GM21717 (cell line): ENCODE measurements around the gene MMP23B.

Source experiments
- ATAC-seq: cut with Tn5 transposase; IDR thresholded peaks from one replicate; pipeline ENCODE4 v1.9.1; 2021; ENCODE audit warnings: mild to moderate bottlenecking, moderate library complexity; ENCODE audit not compliant: unreplicated experiment

The MMP23B gene

DNA sequence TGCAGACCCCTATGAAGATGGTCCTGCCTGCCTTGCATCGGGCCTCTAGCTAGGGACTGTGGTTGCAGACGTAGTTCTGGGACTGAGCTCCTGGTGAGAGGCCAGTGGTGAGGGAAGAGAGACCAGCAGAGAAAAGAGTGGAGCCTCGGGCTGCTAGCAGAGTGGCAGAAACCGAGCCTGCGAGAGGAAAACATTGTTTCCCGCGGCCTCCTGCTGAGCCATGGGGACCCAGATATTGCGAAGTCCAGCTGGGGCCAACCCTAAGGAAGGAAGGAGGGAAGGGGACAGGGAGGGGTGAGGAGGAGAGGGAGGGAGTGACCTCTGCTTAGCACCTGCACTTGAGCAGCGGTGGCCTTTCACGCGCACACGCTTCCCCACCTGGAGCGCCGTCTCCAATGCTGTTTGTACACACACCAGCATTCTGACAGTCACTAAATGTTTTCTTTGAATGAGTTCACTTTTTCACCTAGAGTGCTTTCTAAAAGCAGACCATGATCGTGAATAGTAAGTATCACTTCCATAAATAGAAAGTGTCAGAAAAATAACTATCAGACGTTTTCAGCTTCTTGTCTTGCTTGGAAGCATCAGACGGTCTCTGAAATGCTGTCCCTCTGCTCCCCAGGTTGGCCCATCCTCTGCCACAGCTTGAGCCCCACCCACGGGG lies 29.5 kb upstream of the MMP23B start:
- no peak for ATAC-seq

DNA sequence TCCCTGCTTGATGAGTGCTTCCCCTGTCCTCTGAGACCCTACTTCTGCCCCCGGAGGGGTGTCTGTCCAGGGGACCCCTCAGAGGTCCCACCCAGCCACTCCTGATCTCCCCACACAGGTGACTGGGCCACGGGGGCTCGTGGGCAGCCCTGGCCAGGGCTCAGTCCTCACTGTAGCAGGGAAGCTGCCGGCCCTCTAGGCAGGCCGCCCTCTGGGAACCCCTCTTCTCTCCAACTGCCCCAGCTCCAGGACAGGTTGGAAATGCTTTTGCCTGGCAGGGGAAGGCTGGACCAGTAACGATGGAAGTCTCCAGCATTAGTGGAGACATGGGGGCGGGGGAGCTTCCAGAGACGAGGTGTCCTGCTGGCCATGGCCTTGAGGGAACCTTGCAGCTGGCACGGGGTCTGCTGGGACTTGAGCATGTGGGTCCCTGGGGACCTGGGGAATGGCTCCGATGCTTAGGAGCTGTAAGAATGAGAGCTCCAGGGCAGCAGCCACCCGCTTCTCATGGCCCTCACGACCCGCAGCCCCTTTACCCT lies 28.9 kb upstream of the MMP23B start:
- ATAC-seq: no peak

DNA sequence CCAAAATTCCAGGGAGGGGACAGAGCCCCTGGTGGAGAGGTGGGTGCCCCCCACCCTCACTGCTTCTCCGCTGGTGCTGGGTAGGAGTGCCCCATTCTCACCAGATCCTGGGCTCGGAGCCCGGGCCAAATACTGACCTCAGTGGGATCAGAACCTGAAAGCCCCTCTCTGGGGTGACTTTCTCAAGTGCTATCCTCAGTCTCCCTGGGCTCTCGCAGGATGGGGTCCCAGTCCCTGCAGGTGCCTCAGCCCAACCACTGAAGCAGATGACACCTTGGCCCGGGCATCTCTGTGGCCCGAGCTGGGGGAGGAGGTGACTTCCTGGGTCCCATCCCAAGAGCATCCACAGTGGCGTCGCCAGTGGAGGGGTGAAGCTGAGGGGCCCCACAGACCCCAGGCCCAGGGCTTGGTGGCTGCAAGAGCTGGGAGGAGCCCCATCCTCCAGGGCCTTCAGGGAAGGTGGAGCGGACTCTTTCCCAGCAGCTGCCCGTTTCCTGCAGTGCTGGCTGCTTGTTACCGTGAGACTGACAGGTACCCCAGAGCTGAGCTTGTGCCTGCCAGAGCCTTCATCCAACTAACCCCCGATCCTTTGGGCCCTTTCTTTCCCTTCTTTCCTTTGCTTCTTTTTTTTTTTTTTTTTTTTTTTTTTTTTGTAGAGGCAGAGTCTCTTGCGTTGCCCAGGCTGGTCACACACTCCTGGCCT lies 28.2 kb upstream of the MMP23B start:
- ATAC-seq: no peak

DNA sequence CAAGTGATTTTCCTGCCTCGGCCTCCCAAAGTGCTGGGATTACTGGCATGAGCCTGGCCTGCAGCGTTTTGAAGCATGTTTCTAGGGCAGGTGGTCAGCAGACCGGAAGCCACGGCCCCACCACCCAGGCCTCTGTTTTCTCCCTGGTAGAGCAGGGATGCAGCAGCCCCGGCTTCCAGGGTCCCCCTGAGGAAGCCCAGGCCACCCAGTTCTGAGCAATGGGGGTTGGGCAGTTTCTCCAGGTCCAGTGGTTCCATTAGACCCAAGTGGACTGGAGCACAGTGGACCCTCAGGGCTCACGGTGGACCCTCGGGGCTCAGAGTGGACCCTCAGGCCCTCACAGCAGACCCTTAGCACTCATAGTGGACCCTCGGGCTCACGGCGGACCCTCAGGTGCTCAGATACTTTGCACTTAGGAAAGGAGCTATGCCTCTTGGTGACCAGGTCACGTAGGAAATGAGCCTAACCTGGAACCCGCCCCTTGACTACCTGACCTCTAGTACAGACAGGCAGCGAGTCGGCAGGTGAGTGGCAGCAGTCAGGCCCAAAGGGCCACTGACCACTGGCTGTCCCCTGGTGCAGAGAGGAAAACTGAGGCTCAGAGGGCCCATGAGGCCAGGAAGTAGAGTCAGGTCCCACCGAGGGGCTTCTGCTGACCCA lies 27.5 kb upstream of the MMP23B start:
- ATAC-seq: no peak

DNA sequence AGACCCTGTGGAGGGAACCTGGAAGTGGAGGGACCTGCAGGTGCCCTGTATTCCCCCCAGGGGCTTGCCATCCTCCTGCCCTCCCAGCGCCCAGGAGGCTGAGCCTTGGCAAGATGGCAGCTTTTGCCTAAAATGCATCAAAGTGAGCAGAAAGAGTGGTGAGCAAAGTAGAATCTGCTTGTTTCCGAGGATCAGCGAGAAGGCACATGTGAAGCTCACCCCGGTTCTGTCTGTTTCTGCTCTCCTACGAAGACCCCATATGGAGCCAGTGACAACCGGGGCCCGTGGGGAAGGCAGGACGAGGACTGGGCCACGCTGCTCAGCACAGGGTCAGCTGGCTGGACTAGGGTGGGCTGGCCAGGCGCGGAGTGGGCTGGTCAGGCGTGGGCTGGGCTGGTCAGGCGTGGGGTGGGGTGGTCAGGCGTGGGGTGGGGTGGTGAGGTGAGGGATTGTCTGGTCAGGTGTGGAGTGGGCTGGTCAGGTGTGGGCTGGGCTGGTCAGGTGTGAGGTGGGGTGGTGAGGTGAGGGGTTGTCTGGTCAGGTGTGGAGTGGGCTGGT lies 26.9 kb upstream of the MMP23B start:
- ATAC-seq: no peak

DNA sequence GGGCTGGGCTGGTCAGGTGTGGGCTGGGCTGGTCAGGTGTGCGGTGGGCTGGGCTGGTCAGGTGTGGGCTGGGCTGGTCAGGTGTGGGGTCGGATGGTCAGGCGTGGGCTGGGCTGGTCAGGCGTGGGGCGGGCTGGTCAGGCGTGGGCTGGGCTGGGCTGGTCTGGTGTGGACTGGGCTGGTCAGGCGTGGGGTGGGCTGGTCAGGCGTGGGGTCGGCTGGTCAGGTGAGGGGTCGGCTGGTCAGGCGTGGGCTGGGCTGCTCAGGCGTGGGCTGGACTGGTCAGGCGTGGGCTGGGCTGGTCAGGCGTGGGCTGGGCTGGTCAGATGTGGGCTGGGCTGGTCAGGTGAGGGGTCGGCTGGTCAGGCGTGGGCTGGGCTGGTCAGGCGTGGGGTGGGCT lies 26.2 kb upstream of the MMP23B start:
- ATAC-seq: no peak

DNA sequence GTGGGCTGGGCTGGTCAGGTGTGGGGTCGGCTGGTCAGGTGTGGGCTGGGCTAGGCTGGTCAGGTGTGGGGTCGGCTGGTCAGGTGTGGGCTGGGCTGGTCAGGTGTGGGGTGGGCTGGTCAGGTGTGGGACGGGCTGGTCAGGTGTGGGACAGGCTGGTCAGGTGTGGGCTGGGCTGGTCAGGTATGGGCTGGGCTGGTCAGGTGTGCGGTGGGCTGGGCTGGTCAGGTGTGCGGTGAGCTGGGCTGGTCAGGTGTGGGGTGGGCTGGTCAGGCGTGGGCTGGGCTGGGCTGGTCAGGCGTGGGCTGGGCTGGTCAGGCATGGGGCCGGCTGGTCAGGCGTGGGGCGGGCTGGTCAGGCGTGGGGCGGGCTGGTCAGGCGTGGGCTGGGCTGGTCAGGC lies 25.7 kb upstream of the MMP23B start:
- no peak for ATAC-seq

DNA sequence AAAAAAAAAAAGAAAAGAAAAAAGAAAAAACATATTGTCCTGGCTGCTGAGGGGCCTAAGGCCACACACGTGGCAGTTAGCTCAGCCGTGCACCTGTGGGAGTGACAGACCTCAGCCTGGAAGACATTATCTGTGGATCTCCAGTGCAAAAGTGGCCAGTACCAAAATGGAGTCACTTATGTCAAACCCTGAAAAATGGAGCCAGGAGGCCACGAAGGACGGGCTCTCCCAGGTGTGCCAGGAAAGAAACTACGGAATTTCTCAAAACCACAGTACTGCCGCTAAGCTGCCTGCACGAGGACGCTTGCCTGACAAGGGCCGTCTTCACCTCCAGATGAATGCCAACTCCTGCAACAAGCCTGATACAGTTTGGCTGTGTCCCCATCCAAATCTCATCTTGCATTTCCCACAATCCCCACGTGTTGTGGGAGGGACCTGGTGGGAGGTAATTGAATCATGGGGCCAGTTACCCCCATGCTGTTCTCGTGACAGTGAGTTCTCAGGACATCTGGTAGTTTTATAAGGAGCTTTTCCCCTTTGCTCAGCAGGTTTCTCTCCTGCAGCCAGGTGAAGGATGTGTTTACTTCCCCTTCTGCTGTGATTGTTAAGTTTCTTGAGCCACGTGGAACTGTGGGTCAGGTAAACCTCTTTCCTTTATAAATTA lies 22.0 kb upstream of the MMP23B start:
- no peak for ATAC-seq

DNA sequence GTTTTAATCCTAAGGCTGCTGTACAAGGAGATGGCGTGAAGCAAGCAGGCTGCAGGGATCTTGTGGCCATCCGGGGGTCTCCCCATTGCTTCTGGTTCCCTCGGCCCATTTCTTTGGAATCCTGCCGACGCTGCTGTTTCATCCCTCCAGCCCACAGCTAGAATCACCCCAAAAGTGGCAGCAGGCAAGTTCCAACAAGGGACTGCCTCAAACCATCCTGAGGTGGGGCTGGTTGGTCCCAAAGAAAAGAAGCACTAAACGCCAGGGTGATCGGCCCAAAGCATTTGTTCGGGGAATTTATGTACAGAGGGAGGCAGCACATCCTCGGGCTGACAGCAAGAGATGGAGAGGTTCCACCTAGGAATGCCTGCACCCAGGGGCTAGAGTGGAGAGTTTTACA lies 21.2 kb upstream of the MMP23B start:
- ATAC-seq: no peak

DNA sequence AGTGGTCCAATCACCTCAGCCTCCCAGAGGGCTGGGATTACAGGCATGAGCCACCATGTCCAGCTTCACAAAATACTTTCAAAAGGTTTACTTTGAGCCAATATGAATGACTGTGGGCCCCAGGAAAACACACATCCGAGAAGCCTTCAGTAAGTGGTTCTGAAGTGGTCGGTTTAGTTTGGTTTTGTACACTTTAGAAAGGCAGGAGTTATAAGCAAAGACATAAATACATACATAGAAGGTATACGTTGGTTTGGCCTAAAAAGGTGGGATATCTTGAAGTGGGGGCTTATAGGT lies 19.9 kb upstream of the MMP23B start:
- no peak for ATAC-seq

DNA sequence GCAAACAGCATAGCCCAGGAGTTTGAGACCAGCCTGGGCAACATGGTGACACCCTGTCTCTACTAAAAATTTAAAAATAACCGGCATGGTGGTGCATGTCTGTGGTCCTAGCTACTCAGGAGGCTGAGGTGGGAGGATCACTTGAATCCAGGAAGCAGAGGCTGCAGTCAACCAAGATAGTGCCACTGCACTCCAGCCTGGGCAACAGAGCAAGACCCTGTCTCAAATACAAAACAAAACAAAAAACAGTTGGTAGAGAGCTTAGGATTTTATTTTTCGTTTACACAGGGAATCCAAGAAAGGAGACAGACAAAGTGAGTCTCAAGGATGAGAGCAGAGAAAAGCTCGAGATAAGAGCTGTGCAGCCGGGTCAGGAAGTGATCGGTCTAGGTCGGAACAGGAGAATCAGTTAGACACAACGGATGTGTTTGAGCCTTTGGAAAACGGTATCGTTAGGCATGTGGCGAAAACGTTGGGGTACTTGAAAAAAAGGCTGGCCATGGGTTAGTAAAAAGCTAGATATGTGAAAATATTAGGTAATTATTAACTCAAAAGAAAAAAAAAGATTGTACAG lies 18.4 kb upstream of the MMP23B start:
- ATAC-seq: no peak

DNA sequence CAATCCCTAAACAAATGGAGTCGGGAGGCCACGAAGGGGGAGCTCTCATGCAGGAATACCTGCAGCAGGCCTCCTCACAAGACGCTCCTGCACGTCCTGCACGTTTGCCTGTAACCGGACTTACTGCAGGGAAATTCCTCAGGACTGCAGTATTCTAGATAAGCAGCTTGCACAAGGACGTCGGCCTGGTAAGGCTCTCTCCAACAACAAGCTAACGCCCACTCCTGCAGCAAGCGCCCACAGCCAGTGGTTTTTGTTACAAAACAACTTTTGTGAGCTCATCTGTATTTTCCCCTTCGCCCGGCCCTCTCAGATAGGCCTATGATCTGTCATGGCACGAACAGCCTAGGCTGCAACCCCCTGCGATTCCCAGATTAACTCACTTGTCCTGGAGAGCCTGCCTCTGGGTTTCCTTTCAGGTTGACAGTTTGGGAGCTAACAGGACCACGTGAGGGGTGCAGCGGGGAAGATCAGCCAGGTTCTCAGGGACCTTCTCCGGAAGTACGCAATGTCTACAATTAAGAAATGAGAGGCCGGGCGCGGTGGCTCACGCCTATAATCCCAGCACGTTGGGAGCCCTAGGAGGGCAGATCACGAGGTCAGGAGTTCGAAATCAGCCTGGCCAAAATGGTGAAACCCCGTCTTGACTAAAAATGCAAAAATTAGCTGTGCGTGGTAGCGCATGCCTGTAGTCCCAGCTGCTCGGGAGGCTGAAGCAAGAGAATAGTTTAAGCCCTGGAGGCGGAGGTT lies 17.6 kb upstream of the MMP23B start:
- peak; percentile 3 for ATAC-seq

DNA sequence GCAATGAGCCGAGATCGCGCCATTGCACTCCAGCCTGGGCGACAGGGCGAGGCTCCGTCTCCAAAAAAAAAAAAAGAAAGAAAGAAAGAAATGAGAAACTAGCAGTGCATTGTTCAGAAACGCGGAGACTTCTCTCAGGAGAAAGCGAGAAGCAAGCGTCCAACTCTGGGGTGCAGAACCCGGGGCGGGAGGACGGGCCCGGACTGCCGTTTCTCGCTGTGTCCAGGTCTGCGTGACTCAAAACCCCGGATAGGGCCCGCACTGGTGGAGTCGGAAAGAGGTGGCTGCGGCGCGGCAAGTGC lies 17.1 kb upstream of the MMP23B start:
- no peak for ATAC-seq

DNA sequence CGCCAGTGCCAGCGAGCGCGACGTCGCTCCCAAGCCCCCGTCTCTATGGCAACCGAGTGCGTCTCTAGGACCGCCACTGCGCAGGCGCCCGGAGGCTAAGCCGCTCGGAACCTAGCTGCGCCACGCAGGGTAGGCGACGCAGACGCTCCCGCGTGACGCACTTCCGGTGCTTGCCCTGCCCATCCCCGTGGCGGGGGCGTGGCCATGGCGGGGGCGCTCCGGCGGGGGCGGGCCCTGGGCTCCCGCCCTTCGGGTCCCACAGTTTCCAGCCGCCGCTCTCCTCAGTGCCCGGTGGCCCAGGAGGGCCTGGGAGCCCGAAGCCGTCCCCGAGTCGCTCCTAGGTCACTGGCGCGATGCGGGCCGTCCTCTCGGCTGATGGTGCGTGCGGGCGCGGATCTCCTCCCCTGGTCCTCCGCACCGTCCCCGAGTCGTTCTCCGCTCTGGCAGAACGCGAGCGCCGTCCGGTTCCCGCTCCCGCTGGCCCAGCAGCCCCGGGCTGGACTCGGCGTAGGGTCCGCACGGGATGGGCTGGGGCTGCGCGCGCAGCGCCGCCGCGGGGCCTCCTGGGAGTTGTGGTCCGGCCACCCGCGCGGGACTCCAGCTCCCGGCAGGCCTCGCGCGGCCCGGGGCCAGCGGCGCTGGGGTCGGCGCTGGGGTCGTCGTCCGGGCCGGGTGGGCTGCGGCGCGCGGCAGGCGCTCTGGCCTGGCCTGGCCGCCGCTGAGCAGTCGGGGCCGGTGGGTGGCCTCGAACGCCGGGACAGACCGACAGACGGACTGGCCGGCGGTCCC lies 16.5 kb upstream of the MMP23B start, which contains the start of gene MIB2:
TSS of gene MIB2 (plus strand) at position 245 of the 789 bp plus-strand sequence. CDS start 7,953 bp downstream, outside the sequence.
- ATAC-seq: peak; percentile 76

DNA sequence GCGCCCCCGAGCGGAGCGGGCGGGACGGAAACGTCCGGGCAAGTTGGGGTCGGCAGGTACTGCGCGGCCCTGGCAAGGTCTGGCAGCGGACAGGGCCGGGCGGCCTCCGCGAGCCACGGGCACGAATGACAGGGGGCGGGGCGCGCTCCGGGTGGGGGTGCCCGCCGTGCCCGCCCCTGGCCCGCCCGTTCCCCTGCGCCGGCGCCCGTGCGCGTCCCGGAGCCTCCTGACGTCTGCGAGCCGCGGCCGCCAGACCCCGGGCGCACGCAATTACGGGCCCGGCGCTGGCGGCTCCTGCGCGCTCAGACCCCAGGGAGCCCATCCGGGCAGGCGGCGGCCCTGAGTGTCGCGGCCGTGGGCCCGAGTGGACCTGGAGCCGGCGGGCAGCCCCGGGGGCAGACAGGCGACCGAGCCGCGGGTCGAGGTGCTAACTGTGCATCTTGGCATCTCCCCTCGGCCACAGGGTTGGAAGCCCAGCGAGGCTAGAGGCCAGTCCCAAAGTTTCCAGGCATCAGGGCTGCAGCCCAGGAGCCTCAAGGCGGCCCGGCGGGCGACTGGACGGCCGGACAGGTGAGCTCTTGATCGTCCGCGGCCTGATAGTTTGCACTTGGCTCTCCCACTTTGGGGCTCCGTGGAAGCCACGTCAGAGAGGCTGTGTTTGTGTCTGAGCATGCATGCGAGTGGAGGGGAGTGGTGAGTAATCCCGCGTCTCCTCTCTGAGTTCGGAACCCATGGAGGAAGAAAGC lies 15.8 kb upstream of the MMP23B start:
- ATAC-seq: no peak

DNA sequence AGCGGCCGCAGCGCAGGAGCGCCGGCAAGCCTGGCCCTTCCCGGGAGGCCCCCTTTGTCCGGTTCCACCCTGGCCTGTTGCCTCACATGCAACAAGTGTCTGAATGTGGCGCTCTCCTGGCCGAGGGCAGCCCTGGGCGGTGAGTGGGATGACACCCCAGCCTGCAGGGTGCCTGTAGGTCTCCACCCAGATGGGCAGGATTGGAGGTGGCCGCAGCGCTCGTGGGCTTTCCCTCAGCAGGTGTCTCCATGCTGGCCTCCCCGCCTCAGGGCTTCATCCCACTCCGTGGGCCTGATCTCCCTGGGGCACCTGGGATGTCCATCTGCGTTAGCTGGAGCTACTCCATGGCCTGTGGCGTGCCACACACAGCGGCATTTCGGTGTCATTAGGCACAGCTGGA lies 15.1 kb upstream of the MMP23B start:
- ATAC-seq: no peak

DNA sequence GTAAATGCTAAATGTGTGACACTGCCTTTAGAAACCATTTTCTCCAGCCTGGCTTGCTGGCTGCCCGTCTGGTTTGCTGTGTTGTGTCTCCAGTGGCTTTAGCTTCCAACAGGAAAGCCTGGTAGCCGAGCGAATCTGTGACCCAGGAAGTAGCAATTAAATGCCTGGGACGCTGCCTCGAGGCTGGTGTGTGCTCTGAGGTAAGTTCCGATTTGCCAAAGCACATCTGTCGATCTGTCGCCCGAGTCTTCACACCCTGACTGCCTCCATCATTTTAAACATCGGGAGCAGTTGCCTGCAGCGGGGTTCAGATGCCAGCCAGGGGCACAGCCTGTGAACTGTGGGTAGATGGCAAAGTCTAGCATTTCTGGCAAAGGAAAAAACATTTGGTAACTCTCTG lies 14.5 kb upstream of the MMP23B start:
- ATAC-seq: no peak

DNA sequence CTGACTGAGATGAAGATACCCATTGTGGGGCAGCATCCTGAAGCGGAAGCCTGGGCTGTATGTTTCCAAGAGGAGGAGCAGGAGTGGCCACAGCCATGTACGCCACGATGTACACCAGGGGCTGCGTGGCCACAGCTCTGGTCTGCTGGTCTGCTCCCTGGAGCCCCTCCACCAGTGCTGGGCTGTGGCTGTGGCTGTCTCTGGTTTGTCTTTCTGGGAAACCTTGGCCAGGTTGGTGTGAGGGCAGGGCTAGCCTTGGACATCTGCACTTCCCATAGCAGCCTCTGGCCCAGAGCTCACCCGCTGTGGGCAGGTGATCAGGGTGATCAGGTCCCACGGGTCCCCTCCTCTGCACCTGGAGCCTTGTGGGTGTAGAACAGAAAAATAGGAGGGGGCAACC lies 14.0 kb upstream of the MMP23B start:
- no peak for ATAC-seq
